Natural killer cell (primary cell): ENCODE results near the gene UNG. TPM values are rescaled to one million over a fixed set of nuclear protein-coding genes. Genes with fewer than 3 reads are reported as not detected.

Experiments used
- ATAC-seq, 3 donors: fragments of 150-1000 bp in 2 of 3; fragments of 200-7000 bp in 1 of 3; cut with Tn5 transposase; 1 replicate in 1 of 3; 2 replicates in 2 of 3; pipeline ENCODE4 v1.10.0; 2021; ENCODE audit warnings: mild to moderate bottlenecking in 2 of 3, moderate library complexity in 2 of 3
- DNase-seq, 2 donors: peaks; one replicate each; pipeline versions ENCODE4 v3.0.0 to v3.0.0-alpha.2; 2013 to 2021; ENCODE audit warnings: mixed read lengths in 1 of 2
- H3K27ac ChIP-seq: one replicate; pipeline ENCODE4 v1.5.1; 2013; ENCODE audit warnings: mild to moderate bottlenecking, low read length
- H3K27me3 ChIP-seq: one replicate; pipeline ENCODE4 v1.6.1; 2013; ENCODE audit warnings: low read length; ENCODE audit not compliant: control insufficient read depth, insufficient read depth
- H3K36me3 ChIP-seq: one replicate; pipeline ENCODE4 v1.6.1; 2013; ENCODE audit warnings: low read length; ENCODE audit not compliant: control insufficient read depth, insufficient read depth
- H3K4me1 ChIP-seq: one replicate; pipeline ENCODE4 v1.6.1; 2013; ENCODE audit warnings: low read length; ENCODE audit not compliant: control insufficient read depth, insufficient read depth
- H3K4me3 ChIP-seq: one replicate; pipeline ENCODE4 v1.5.1; 2013; ENCODE audit warnings: low read length
- H3K9me3 ChIP-seq: one replicate; pipeline ENCODE4 v1.6.1; 2013; ENCODE audit warnings: low read length; ENCODE audit not compliant: control insufficient read depth, insufficient read depth
- H3K27ac Mint-ChIP-seq, 2 donors: one replicate each; pipeline ENCODE4 v1.8.0; 2022; ENCODE audit warnings: mild to moderate bottlenecking in 2 of 2, mixed read lengths in 2 of 2, moderate library complexity in 1 of 2
- H3K27me3 Mint-ChIP-seq, 2 donors: one replicate each; pipeline ENCODE4 v1.8.0; 2022; ENCODE audit warnings: low read depth in 2 of 2, mixed read lengths in 2 of 2
- H3K36me3 Mint-ChIP-seq: one replicate; pipeline ENCODE4 v1.8.0; 2022; ENCODE audit warnings: mixed read lengths
- H3K4me1 Mint-ChIP-seq, 2 donors: one replicate each; pipeline ENCODE4 v1.8.0; 2022; ENCODE audit warnings: mixed read lengths in 2 of 2
- H3K4me3 Mint-ChIP-seq: one replicate; pipeline ENCODE4 v1.8.0; 2022; ENCODE audit warnings: mild to moderate bottlenecking, moderate library complexity, mixed read lengths
- H3K9me3 Mint-ChIP-seq, 2 donors: one replicate each; pipeline ENCODE4 v1.8.0; 2022; ENCODE audit warnings: mixed read lengths in 2 of 2
- CTCF ChIP-seq: fragments of 200-600 bp; IDR thresholded peaks from one replicate; pipeline ENCODE4 v1.8.0; 2022; ENCODE audit warnings: antibody characterized with exemption
- WGBS: methylation state at CpG from one replicate; pipeline ENCODE4 v1.1.7; 2013; ENCODE audit warnings: missing lambda C conversion rate; ENCODE audit not compliant: insufficient coverage; 5-methylcytosine and 5-hydroxymethylcytosine counted together
- intact Hi-C: fragments of 100-400 bp; cut with micrococcal nuclease; formaldehyde crosslinking; loops from one replicate; pipeline ENCODE4 v1.14.2; 2022
- total RNA-seq, 4 donors: library from RNA; stranded (reverse); fragments of 120-200 nt in 1 of 4; gene quantifications; one replicate each; pipeline versions ENCODE4 v1.2.3 to v1.2.4, GENCODE V29; 2013 to 2022

Gene UNG
- total RNA-seq, 3 donors from 2014 or later (not counting 1 experiment from before 2014, with no cell fraction given) = 8.7 to 10.7 (median 9.6) TPM

- Histone ChIP-seq H3K4me1 (no peaks in the 10 kb centered on the region), H3K9me3 (no peaks in the 10 kb centered on the region), H3K27ac (no peak overlapping the region), H3K4me3 (no peak overlapping the region), H3K36me3 (no peaks in the 10 kb centered on the region), H3K27me3 (no peaks in the 10 kb centered on the region)
- H3K27me3 Mint-ChIP-seq = peaks cover 0 to 4% of the 10 kb centered on the region in 2 donors
- no peak overlapping the region for H3K27ac Mint-ChIP-seq
- H3K4me1 Mint-ChIP-seq = no peaks in the 10 kb centered on the region
- H3K36me3 Mint-ChIP-seq = no peaks in the 10 kb centered on the region
- H3K4me3 Mint-ChIP-seq = no peak overlapping the region
- intact Hi-C loops = no loop called here
- 75% methylated on average over 24 of the region's 24 CpGs for WGBS
- DNase-seq = no peak
- ATAC-seq = no peak
- TF ChIP-seq CTCF = no peak
- H3K9me3 Mint-ChIP-seq = no peaks in the 10 kb centered on the region
Measured at GRCh38 chr12:109131154-109132050, 34.0 kb downstream of the UNG start.

GRCh38 chr12:109134186-109134917 is 37.0 kb downstream of the UNG start:
- Mint-ChIP-seq H3K27ac (no peak overlapping the region), H3K36me3 (no peaks in the 10 kb centered on the region), H3K27me3 (peaks cover 0 to 7% of the 10 kb centered on the region in 2 donors), H3K9me3 (no peaks in the 10 kb centered on the region), H3K4me1 (no peaks in the 10 kb centered on the region), H3K4me3 (no peak overlapping the region)
- TF ChIP-seq CTCF = peak; percentile 12
- intact Hi-C loops = no loop called here
- no peaks in the 10 kb centered on the region for H3K9me3 ChIP-seq
- WGBS = 86% methylated on average over 6 of the region's 6 CpGs
- H3K36me3 ChIP-seq = no peaks in the 10 kb centered on the region
- no peaks in the 10 kb centered on the region for H3K4me1 ChIP-seq
- H3K4me3 ChIP-seq = no peak overlapping the region
- H3K27me3 ChIP-seq = no peaks in the 10 kb centered on the region
- H3K27ac ChIP-seq = no peak overlapping the region
- no peak for DNase-seq
- peak in 1 of 3 donors; percentile 39 for ATAC-seq

GRCh38 chr12:109137055-109137454 is 39.7 kb downstream of the UNG start:
- no peak overlapping the region for H3K4me3 Mint-ChIP-seq

More at GRCh38 chr12:109137055-109137454, 39.7 kb downstream of the UNG start:
- H3K4me1 ChIP-seq = no peaks in the 10 kb centered on the region
- Mint-ChIP-seq H3K9me3 (no peaks in the 10 kb centered on the region), H3K27me3 (peaks cover 0 to 3% of the 10 kb centered on the region in 2 donors), H3K4me1 (no peaks in the 10 kb centered on the region), H3K36me3 (no peaks in the 10 kb centered on the region), H3K27ac (no peak overlapping the region)
- no peak overlapping the region for H3K4me3 ChIP-seq
- TF ChIP-seq CTCF = no peak
- ATAC-seq (no peak), DNase-seq (no peak)
- H3K36me3 ChIP-seq = no peaks in the 10 kb centered on the region
- no peaks in the 10 kb centered on the region for H3K27me3 ChIP-seq
- 94% methylated on average over 2 of the region's 2 CpGs for WGBS
- H3K27ac ChIP-seq = no peak overlapping the region
- H3K9me3 ChIP-seq = no peaks in the 10 kb centered on the region
- intact Hi-C loops = no loop called here
